GM21381 (cell line): Measurements from ENCODE around the gene DNAJC18.
"Not testable (repeated sequence)": the region's sequence is repeated elsewhere in the genome, so short reads cannot be mapped to it uniquely, and the experiment has no call there.

Experiments used
- ATAC-seq: cut with Tn5 transposase; IDR thresholded peaks from one replicate; pipeline ENCODE4 v1.9.1; 2021; ENCODE audit warnings: mild to moderate bottlenecking, moderate library complexity; ENCODE audit not compliant: unreplicated experiment

DNAJC18 gene

GRCh38 chr5:139431706-139432105 is 7.6 kb downstream of the DNAJC18 start:
- no peak for ATAC-seq

- ATAC-seq: no peak
Observed at GRCh38 chr5:139430015-139430414, 9.3 kb downstream of the DNAJC18 start.

- no peak for ATAC-seq
Observed at GRCh38 chr5:139426203-139426885, 13.0 kb downstream of the DNAJC18 start.

- no peak for ATAC-seq
Observed at GRCh38 chr5:139425497-139425896, 13.8 kb downstream of the DNAJC18 start.

- ATAC-seq: no peak
Observed at GRCh38 chr5:139422307-139422893, 16.9 kb downstream of the DNAJC18 start.

- ATAC-seq: no peak
Observed at GRCh38 chr5:139419226-139420192, 19.8 kb downstream of the DNAJC18 start.

GRCh38 chr5:139418793-139419192 is 20.5 kb downstream of the DNAJC18 start:
- ATAC-seq: no peak

GRCh38 chr5:139417214-139417613 is 22.1 kb downstream of the DNAJC18 start:
- ATAC-seq: no peak

GRCh38 chr5:139416651-139417050 is 22.7 kb downstream of the DNAJC18 start:
- no peak for ATAC-seq

GRCh38 chr5:139415869-139416268 is 23.5 kb downstream of the DNAJC18 start:
- ATAC-seq: no peak

- ATAC-seq: no peak
Observed at GRCh38 chr5:139415221-139415861, 24.0 kb downstream of the DNAJC18 start.

- no peak for ATAC-seq
Observed at GRCh38 chr5:139414581-139415130, 24.7 kb downstream of the DNAJC18 start.

GRCh38 chr5:139413963-139414362 is 25.4 kb downstream of the DNAJC18 start:
- ATAC-seq: no peak

GRCh38 chr5:139413153-139413552 is 26.2 kb downstream of the DNAJC18 start:
- ATAC-seq: no peak

- ATAC-seq: no peak
Observed at GRCh38 chr5:139410993-139411828, 28.1 kb downstream of the DNAJC18 start.

GRCh38 chr5:139410121-139410992 is 29.0 kb downstream of the DNAJC18 start:
- ATAC-seq: no peak

GRCh38 chr5:139409116-139409515 is 30.2 kb downstream of the DNAJC18 start:
- not testable (repeated sequence) for ATAC-seq

- no peak for ATAC-seq
Observed at GRCh38 chr5:139408191-139408590, 31.1 kb downstream of the DNAJC18 start.

GRCh38 chr5:139407517-139407916 is 31.8 kb downstream of the DNAJC18 start:
- no peak for ATAC-seq
